ENCODE measurements around the gene EPB41L2.

Gene EPB41L2

DNA sequence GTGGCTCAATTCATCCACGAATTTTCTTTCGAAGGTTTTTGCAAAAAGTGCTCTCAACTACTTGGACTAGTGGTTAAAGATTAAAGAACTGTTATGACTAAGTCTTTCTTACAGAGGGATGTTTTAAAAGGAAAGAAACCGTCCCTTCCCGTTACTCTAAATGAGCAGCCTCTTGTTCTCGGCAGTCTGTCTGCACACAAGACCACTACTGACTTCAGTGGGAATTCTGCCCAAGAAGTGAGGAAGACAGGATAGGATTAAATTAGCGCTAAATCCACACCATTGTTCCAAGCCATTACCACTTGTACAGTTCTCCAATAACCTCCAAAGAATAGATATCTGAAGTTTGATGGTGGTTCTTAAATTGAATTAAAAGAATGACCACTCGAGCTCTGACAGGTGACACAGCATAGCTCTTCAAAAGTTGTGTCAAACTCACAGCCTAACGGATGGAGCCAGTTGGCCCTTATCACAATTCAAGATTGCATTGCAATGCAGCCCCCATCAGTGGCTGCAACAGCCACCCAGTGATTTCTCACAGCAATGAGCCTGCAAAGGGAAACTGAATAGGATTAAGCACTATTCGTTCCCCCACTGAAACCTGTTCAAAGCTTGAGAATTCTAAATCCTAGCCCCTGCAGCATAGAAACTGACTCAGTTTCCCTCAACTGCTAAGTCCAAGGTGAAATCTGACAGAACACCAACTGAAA, 1.8 kb downstream of the EPB41L2 start:
- DNase-seq, result no peak

GRCh38 chr6:131060311-131060710, 2.7 kb downstream of the EPB41L2 start:
- no peak for DNase-seq

DNA sequence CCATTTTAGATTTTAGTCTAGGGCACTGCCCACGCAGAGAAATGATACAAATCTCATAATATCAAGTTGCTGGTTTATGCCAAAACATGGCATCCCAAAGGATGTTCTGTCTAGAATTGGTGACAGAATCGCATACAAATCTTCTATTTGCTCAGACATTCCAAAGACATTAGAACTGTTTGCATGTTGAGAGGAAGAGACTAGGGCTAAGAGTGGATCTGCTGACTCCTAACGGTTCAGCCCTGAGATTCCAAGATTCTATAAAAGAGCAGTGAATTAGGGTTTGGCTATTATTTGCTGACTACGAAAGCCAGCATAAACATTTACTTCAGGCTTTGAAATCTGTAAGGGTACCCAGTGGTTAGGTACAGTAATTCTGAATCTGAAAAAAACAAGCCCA, 3.6 kb downstream of the EPB41L2 start:
- DNase-seq, result no peak

DNA sequence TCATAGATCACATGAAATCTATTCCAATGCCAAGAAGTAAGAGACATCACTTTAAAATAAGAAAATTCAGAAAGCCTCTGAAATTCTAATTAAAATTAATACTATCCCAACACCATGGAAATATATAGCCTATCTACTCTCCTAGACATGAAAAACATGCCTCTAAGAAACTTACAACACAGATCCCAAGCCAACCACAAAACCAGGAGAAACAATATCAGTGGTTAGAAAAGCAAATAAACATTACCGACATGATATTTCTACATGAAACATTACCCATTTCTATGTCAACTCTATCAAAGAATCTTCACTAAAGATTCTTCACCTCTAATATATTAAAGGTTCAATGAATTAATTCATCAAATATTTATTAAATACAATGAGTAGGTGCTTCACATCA, 4.8 kb downstream of the EPB41L2 start:
- no peak for DNase-seq

DNA sequence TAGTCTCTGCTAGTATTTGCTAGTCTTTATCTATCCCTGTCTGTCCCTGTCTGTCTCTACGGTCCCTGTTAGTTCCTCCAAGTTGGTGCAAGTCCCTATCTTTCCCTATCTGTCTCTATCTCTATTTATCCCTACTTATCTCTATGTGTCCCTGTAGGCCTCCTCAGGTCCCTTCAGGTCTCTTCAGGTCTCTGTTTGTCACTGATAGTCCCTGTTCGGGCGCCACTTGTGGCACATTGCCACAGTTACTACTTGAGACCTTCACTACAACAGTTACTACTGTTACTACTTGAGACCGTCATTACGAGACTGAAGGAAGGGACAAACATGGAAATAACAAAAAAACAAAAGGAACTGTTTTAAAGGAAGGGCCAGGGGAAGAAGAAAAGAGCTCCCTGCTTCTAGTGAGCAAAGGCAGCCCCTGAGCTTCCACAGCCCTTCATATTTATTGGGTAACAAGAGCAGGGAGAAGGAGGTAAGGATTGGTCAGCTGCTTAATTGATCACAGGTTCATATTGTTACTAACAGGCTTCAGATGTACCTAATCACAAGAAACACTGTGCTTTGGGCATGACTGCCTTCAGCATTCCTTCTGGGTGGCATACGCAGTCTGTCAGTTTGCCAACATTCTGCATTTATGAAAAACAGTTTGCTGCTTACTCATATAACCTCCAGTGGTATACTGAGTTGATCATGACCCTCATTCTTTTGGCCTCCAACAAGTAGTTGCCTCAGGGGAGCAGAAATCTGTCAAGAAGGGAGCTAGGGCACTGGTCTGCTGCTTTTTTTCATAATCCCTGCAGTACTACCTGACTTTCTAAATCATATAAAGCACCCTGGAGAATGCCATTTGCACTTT, 8.4 kb downstream of the EPB41L2 start:
- DNase-seq, result no peak

DNA sequence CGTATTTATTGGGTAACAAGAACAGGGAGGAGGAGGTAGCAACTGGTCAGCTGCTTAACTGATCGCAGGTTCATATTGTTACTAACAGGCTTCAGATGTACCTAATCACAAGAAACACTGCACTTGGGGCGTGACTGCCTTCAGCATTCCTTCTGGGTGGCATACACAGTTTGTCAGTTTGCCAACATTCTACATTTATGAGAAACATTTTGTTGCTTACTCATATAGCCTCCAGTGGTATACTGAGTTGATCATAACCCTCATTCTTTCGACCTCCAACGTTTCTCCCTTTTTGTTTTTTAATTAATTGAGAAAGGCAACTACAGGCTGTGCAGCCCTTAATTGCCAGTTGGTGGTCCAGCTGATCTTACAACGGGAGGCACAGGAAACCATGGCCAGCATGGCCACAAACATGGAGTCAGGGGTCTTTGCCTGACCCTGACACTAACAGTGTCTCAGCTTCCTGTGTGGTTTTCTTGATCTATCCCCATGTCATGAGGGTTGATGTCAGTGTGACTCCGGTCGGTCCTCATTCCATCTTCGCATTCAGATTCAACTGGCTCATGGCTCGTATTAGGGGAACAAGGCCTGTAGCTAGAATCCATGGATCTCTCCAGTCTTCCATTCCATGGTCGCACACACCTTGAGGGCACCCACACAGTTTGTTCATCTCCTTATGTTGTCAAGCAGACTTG, 9.4 kb downstream of the EPB41L2 start:
- no peak for DNase-seq

DNA sequence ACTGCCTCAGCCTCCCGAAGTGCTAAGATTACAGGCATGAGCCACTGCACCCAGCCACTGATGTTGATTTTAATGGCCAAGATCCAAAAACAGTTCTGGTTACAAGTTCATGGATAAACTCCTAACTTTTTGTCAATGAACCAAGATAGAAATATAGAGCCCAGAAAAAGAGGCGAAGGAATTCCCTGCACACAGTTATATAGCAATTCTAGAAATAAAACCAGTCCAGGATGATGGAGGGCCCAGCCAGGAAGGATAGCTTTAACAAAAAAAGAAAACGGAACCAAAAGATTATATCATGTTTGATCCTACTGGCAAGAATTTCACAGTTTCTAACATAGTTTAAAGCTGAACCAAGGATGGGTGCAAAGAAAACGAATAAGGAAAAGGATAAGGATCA, 10.9 kb downstream of the EPB41L2 start:
- DNase-seq, result no peak

GRCh38 chr6:131051341-131051740, 11.7 kb downstream of the EPB41L2 start:
- DNase-seq, result no peak

- no peak for DNase-seq
These were observed 13.4 kb downstream of the EPB41L2 start for GRCh38 chr6:131049608-131050007.

GRCh38 chr6:131048933-131049515, 14.0 kb downstream of the EPB41L2 start:
- no peak for DNase-seq

- no peak for DNase-seq
These were observed 14.6 kb downstream of the EPB41L2 start for GRCh38 chr6:131048459-131048858.

DNA sequence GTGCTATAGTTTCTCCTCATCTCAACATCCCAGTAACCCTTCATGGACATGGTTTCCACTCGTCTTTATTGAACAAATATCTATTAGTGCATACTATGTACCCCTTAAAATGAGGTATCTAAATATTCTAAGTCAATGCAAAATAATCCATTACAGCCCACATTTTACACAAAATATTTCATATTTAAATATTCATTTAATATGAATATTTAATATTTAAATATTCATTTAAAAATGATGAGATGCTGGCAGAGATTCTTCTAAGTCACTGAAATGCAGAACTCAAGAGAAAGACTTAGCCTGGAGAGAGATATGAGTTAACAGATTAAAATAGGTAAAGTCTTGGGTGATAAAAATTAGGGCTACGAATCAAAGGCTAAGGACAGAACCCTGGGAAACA, 17.9 kb downstream of the EPB41L2 start:
- DNase-seq, result no peak

- no peak for DNase-seq
These were observed 19.1 kb downstream of the EPB41L2 start for GRCh38 chr6:131043902-131044447.

DNA sequence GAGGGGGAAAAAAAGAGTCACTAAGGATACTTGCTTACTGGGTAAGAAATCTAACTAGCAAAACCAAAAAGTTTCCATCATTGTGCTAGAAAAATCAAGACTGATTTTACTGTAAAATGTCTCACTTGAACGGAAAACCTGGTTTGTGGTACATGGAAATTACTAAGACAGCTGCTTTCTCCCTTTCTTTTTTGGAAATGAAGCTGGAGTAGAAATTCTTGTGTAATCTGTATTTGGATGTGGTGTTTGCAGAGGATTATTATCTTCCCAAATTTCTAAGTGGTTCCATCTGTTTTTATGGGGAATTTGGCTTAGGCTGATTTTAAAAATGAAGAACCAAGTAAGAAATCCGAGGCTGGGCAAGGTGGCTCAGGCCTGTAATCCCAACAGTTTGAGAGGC, 20.4 kb downstream of the EPB41L2 start:
- DNase-seq, result no peak

DNA sequence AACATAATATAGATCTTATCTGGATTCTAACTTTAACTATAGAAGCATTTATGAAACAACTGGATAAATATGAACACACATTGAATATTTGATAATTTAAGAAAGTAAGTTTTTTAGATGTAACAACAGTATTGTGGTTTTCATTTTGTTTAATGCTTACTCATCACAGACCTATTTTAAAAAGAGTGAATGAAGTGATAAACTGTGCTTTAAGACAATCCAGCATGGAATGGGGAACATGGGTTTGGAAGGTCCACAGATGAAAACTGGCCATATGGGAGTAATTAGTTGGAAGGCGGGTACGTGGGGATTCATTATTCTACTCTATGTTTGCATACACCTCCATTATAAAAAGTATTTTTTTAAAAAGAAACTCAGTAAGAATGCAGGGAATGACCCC, 21.2 kb downstream of the EPB41L2 start:
- DNase-seq, result no peak

DNA sequence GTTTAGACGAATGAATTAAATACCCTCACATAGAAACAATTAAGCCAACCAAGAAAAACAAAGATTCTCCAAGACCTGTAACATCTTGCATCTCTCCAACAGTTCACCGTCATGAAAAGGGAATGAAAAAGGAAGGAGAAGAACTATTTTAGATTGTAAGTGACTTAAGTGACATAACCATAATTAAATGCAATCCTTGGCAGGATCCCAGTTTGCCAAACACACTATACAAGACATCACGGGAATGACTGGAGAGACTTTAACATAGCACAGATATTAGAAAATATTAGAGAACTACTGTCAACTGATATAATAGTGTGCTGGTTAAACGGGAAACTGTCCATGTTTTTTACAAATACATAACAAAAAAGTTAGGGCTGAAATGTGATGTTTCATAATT, 22.2 kb downstream of the EPB41L2 start:
- no peak for DNase-seq

DNA sequence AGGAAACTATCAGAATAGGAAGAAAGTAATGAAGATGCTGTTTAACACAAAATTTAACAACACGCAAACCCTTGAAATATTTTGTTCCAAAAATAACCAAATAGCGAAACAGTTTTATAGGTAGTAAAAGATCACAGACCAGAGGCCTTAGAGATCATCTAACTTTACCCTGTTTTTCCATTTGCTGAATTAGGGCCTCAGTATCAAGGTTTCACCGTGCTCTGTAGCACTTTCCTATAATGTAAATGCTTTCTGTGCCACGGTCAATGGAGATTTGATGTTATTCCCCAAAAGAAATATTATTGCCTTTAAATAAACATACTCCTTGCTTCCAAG, 23.7 kb downstream of the EPB41L2 start:
- DNase-seq, result no peak

- DNase-seq, result no peak
These were observed 24.3 kb downstream of the EPB41L2 start for GRCh38 chr6:131038597-131039344.

DNA sequence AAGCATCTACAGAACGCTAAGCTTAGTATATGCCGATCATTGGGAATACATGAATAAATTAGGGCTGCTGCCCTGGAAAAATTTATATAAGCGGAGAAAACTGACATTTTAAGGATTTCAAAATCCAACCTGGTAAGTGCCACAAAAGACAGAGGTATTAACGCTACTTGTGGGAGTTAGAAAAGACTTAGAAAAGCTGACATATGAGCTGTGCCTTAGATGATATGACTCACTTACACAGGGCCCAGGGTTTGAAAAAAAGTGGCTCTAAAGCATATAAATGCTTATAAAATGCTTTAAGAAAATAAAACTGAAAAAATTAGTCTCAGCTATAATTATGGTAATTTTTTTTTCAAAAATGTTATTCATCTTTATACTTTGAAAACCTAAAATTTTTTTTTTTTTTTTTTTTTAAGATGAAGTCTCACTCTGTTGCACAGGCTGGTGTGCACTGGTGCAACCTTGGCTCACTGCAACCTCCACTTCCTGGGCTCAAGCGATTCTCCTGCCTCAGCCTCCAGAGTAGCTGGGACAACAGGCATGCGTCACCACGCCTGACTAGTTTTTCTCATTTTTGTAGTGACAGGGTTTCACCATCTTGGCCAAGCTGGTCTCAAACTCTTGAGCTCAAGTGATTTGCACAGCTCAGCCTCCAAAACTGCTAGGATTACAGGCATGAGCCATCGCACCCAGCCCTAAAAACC, 25.7 kb downstream of the EPB41L2 start:
- no peak for DNase-seq

- DNase-seq, result no peak
These were observed 26.4 kb downstream of the EPB41L2 start for GRCh38 chr6:131036601-131037000.

DNA sequence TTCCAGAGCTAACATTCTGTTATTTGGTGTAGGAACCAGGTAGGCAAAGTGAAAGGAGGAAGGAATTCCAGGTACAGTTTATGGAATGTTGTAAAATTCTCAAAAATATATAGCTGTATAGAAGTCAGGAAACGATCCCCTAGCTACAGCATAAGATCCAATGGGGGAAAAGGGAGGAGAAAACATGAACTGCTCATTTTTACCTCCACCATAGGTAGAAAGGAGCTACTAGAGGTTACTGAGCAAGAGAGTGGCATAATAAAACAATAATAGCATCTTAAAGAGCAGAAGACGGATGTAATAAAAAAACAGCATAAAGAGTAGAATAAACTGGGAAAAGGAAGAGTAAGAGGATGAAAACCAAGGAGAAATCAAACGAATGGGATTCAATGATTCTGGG, 26.9 kb downstream of the EPB41L2 start:
- DNase-seq, result no peak

DNA sequence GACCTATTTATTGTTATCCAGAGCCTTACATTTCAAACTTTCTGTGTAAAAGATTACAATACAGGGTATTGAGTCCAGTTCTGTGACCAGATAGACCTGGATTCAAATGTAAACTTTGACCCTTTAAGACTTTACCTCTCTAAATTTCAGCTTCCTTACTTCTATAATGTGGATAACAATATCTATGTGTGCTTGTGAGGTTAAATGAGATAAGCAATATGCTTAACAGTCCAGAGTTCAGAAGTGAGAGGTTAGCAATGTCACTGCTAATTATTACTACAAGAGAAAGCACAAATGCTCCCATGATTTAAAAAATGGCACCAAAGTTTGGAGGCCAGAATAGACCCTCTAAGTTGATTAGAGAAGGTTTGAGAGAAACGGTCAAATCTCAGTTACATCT, 27.5 kb downstream of the EPB41L2 start:
- no peak for DNase-seq

Data from GF-D8 (cell line).